NCI-H748 (cell line): ENCODE measurements around the gene KANSL1.

Experiments
- DNase-seq: peaks from one replicate; lab custom pipeline; 2025; ENCODE audit not compliant: unreplicated experiment; lab: John Stamatoyannopoulos, UW

KANSL1 gene

GRCh38 chr17:45987706-45988105 lies 205.5 kb downstream of the KANSL1 start:
- no peak for DNase-seq

GRCh38 chr17:45986056-45986455 lies 207.2 kb downstream of the KANSL1 start:
- DNase-seq: no peak

- DNase-seq: no peak
Observed at GRCh38 chr17:45985447-45985846, 207.8 kb downstream of the KANSL1 start.

GRCh38 chr17:45984368-45984767 lies 208.9 kb downstream of the KANSL1 start:
- no peak for DNase-seq

GRCh38 chr17:45983614-45984310 lies 209.5 kb downstream of the KANSL1 start:
- no peak for DNase-seq

- no peak for DNase-seq
Observed at GRCh38 chr17:45982791-45983613, 210.2 kb downstream of the KANSL1 start.

- DNase-seq: no peak
Observed at GRCh38 chr17:45981306-45981705, 211.9 kb downstream of the KANSL1 start.

- no peak for DNase-seq
Observed at GRCh38 chr17:45980855-45981254, 212.4 kb downstream of the KANSL1 start.
